ENCODE data around the gene PLEKHA5.

DNA sequence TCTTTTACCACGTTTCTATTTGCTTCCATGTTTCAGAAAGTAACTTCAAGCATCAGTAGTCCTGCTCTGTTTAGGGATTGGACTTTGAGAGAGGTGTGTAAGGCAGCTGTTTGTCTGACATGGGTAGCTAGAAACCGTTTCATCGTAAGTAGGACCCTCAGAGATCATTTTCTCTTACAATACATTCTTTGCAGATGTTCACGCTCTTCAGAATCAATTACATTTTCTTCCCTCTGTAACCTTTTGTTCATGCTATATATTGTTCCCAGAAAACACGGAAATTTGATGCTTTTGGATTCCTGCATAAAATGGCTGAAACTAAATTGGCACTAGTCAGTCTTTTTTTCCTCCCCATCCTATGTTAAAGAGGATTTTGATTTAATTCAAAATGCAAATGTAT, 247.2 kb downstream of the PLEKHA5 start:
- TF ChIP-seq, protein P1, sequence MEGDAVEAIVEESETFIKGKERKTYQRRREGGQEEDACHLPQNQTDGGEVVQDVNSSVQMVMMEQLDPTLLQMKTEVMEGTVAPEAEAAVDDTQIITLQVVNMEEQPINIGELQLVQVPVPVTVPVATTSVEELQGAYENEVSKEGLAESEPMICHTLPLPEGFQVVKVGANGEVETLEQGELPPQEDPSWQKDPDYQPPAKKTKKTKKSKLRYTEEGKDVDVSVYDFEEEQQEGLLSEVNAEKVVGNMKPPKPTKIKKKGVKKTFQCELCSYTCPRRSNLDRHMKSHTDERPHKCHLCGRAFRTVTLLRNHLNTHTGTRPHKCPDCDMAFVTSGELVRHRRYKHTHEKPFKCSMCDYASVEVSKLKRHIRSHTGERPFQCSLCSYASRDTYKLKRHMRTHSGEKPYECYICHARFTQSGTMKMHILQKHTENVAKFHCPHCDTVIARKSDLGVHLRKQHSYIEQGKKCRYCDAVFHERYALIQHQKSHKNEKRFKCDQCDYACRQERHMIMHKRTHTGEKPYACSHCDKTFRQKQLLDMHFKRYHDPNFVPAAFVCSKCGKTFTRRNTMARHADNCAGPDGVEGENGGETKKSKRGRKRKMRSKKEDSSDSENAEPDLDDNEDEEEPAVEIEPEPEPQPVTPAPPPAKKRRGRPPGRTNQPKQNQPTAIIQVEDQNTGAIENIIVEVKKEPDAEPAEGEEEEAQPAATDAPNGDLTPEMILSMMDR (IDR thresholded peaks at IDR 0.05): no peak
- no peak for TF ChIP-seq POLR2A (IDR thresholded peaks at IDR 0.05)
